Neural progenitor cell (in vitro differentiated cells): ENCODE results near the gene MTHFR. TPM values are rescaled to one million over a fixed set of nuclear protein-coding genes. Genes with fewer than 3 reads are reported as not detected.

ENCODE experiments used
- DNase-seq: peaks from one replicate; pipeline ENCODE4 v3.0.0-alpha.2; 2016; ENCODE audit warnings: low spot score
- H2AFZ ChIP-seq: fragments of 200-600 bp; sonication (generic); replicated peaks from 2 replicates; pipeline ENCODE4 v1.6.1; 2016; ENCODE audit warnings: antibody characterized with exemption
- H3F3A ChIP-seq: fragments of 200-600 bp; sonication (generic); 2 replicates; pipeline ENCODE4 v1.6.1; 2016; ENCODE audit warnings: antibody characterized with exemption, low read depth
- H3K27ac ChIP-seq: fragments of 200-600 bp; sonication (generic); 2 replicates; pipeline ENCODE4 v1.5.1; 2016; ENCODE audit warnings: mild to moderate bottlenecking
- H3K27me3 ChIP-seq: fragments of 200-600 bp; sonication (generic); 2 replicates; pipeline ENCODE4 v1.6.1; 2016; ENCODE audit warnings: mild to moderate bottlenecking, moderate library complexity
- H3K36me3 ChIP-seq: fragments of 200-600 bp; sonication (generic); 2 replicates; pipeline ENCODE4 v1.5.1; 2016
- H3K4me1 ChIP-seq: fragments of 200-600 bp; sonication (generic); 2 replicates; pipeline ENCODE4 v1.6.1; 2016; ENCODE audit warnings: mixed run types
- H3K4me2 ChIP-seq: fragments of 200-600 bp; sonication (generic); 2 replicates; pipeline ENCODE4 v1.6.1; 2016
- H3K4me3 ChIP-seq: fragments of 200-600 bp; sonication (generic); 2 replicates; pipeline ENCODE4 v1.5.1; 2016
- H3K79me2 ChIP-seq: fragments of 200-600 bp; sonication (generic); 2 replicates; pipeline ENCODE4 v1.6.1; 2016; ENCODE audit warnings: low read depth
- H3K9ac ChIP-seq: fragments of 200-600 bp; sonication (generic); 2 replicates; pipeline ENCODE4 v1.6.1; 2016
- H3K9me3 ChIP-seq: fragments of 200-600 bp; sonication (generic); 2 replicates; pipeline ENCODE4 v1.5.1; 2016; ENCODE audit warnings: low read depth
- H4K20me1 ChIP-seq: fragments of 200-600 bp; sonication (generic); 2 replicates; pipeline ENCODE4 v1.6.1; 2016; ENCODE audit warnings: low read depth
- H3K27ac Mint-ChIP-seq: 3 replicates; pipeline ENCODE4 v1.8.0; 2021; ENCODE audit warnings: mixed read lengths
- H3K27me3 Mint-ChIP-seq: 2 replicates; pipeline ENCODE4 v1.8.0; 2022; ENCODE audit warnings: low read depth, mild to moderate bottlenecking, inconsistent platforms, moderate library complexity, mixed read lengths; ENCODE audit not compliant: insufficient read depth
- H3K36me3 Mint-ChIP-seq: 3 replicates; pipeline ENCODE4 v1.8.0; 2021; ENCODE audit warnings: mixed read lengths
- H3K4me1 Mint-ChIP-seq: 3 replicates; pipeline ENCODE4 v1.8.0; 2021; ENCODE audit warnings: mixed read lengths
- H3K4me3 Mint-ChIP-seq: 3 replicates; pipeline ENCODE4 v1.8.0; 2021; ENCODE audit warnings: mild to moderate bottlenecking, moderate library complexity, mixed read lengths
- H3K9me3 Mint-ChIP-seq: 3 replicates; pipeline ENCODE4 v1.8.0; 2020; ENCODE audit warnings: mixed read lengths
- CTCF ChIP-seq: fragments of 200-600 bp; sonication (generic); IDR thresholded peaks from 2 replicates; pipeline ENCODE4 v1.5.1; 2017; ENCODE audit warnings: antibody characterized with exemption, mild to moderate bottlenecking
- EZH2 ChIP-seq: fragments of 200-600 bp; sonication (generic); IDR thresholded peaks from 2 replicates; pipeline ENCODE4 v1.6.1; 2017; ENCODE audit warnings: antibody characterized with exemption, mild to moderate bottlenecking, moderate library complexity
- EZH2phosphoT487 ChIP-seq: fragments of 200-600 bp; sonication (generic); IDR thresholded peaks from 2 replicates; pipeline ENCODE4 v1.6.1; 2017; ENCODE audit warnings: antibody characterized with exemption
- total RNA-seq: library from RNA; depleted of rRNA; stranded (reverse); fragments of >200 nt; gene quantifications from 2 replicates; pipeline ENCODE4 v1.2.3, GENCODE V29; 2015; ENCODE audit warnings: low replicate concordance

The MTHFR gene
- total RNA-seq, 1 donor from 2014 or later, result 7.0 TPM

GRCh38 chr1:11744287-11744686 lies 61.5 kb downstream of the MTHFR start:
- Histone ChIP-seq H3K9me3 (no peaks in the 10 kb centered on the region), H4K20me1 (no peaks in the 10 kb centered on the region), H3K27ac (no peak overlapping the region), H3F3A (peaks cover 4% of the 10 kb centered on the region), H3K4me1 (peaks cover 6% of the 10 kb centered on the region), H3K9ac (no peak overlapping the region), H3K27me3 (no peaks in the 10 kb centered on the region), H3K36me3 (no peaks in the 10 kb centered on the region), H2AFZ (no peak overlapping the region), H3K4me3 (no peak overlapping the region), H3K4me2 (no peak overlapping the region), H3K79me2 (no peaks in the 10 kb centered on the region)
- TF ChIP-seq EZH2 (no peak), EZH2phosphoT487 (no peak), CTCF (no peak)
- no peaks in the 10 kb centered on the region for H3K9me3 Mint-ChIP-seq
- H3K36me3 Mint-ChIP-seq, result peaks cover 7% of the 10 kb centered on the region
- H3K27ac Mint-ChIP-seq, result peak overlapping the region; percentile 30
- no peak for DNase-seq
- H3K4me1 Mint-ChIP-seq, result peaks cover 12% of the 10 kb centered on the region
- no peak overlapping the region for H3K4me3 Mint-ChIP-seq
- H3K27me3 Mint-ChIP-seq, result no peaks in the 10 kb centered on the region

GRCh38 chr1:11741919-11742558 lies 63.7 kb downstream of the MTHFR start:
- H3K4me1 Mint-ChIP-seq, result peaks cover 22% of the 10 kb centered on the region
- H3K4me3 Mint-ChIP-seq, result no peak overlapping the region
- no peaks in the 10 kb centered on the region for H3K27me3 ChIP-seq
- H3K36me3 ChIP-seq, result no peaks in the 10 kb centered on the region
- H3K9ac ChIP-seq, result no peak overlapping the region
- H4K20me1 ChIP-seq, result no peaks in the 10 kb centered on the region
- H3K4me1 ChIP-seq, result peaks cover 11% of the 10 kb centered on the region
- no peak overlapping the region for H3K27ac Mint-ChIP-seq
- H3F3A ChIP-seq, result peaks cover 10% of the 10 kb centered on the region
- peaks cover 7% of the 10 kb centered on the region for H3K36me3 Mint-ChIP-seq
- TF ChIP-seq EZH2phosphoT487, result no peak
- TF ChIP-seq CTCF, result no peak
- TF ChIP-seq EZH2, result no peak
- no peak overlapping the region for H3K4me3 ChIP-seq
- DNase-seq, result no peak
- no peak overlapping the region for H3K27ac ChIP-seq
- H3K9me3 ChIP-seq, result no peaks in the 10 kb centered on the region
- H3K4me2 ChIP-seq, result no peak overlapping the region
- peaks cover 3% of the 10 kb centered on the region for H3K79me2 ChIP-seq
- H3K9me3 Mint-ChIP-seq, result no peaks in the 10 kb centered on the region
- H2AFZ ChIP-seq, result no peak overlapping the region
- no peaks in the 10 kb centered on the region for H3K27me3 Mint-ChIP-seq

- H3K4me1 Mint-ChIP-seq, result peaks cover 25% of the 10 kb centered on the region
- Histone ChIP-seq H2AFZ (no peak overlapping the region), H3K79me2 (peaks cover 4% of the 10 kb centered on the region), H3K36me3 (no peaks in the 10 kb centered on the region), H4K20me1 (no peaks in the 10 kb centered on the region), H3K27me3 (no peaks in the 10 kb centered on the region), H3K4me3 (no peak overlapping the region), H3K9ac (no peak overlapping the region), H3K4me2 (no peak overlapping the region), H3K9me3 (no peaks in the 10 kb centered on the region), H3F3A (peaks cover 11% of the 10 kb centered on the region), H3K27ac (no peak overlapping the region), H3K4me1 (peaks cover 15% of the 10 kb centered on the region)
- H3K27ac Mint-ChIP-seq, result no peak overlapping the region
- H3K27me3 Mint-ChIP-seq, result no peaks in the 10 kb centered on the region
- TF ChIP-seq CTCF, result no peak
- no peak for TF ChIP-seq EZH2phosphoT487
- TF ChIP-seq EZH2, result no peak
- H3K36me3 Mint-ChIP-seq, result peaks cover 1% of the 10 kb centered on the region
- DNase-seq, result no peak
- H3K9me3 Mint-ChIP-seq, result no peaks in the 10 kb centered on the region
- H3K4me3 Mint-ChIP-seq, result no peak overlapping the region
Observed at GRCh38 chr1:11741482-11741881, 64.3 kb downstream of the MTHFR start.
